ENCODE data around the gene GRAP2.
"Not testable (repeated sequence)": the region's sequence is repeated elsewhere in the genome, so short reads cannot be mapped to it uniquely, and the experiment has no call there.

Gene GRAP2

GRCh38 chr22:39877079-39877845 lies 23.6 kb upstream of the GRAP2 start:
- no peak overlapping the region for H3K4me3 ChIP-seq (ENCODE audit: low read depth, low read length)
- no peak for TF ChIP-seq MYC (IDR thresholded peaks at IDR 0.05; ENCODE audit: low read depth, low read length)
- no peak for TF ChIP-seq MAX (IDR thresholded peaks at IDR 0.05; ENCODE audit: low read depth, low read length)
- no peak for TF ChIP-seq POLR2A (IDR thresholded peaks at IDR 0.05; ENCODE audit: extremely low read depth, insufficient read length)
- TF ChIP-seq CTCF (IDR thresholded peaks at IDR 0.05; ENCODE audit: low read depth, low read length): no peak
- no peak for DNase-seq (ENCODE audit: low read depth)

- no peak overlapping the region for H3K4me3 ChIP-seq (ENCODE audit: low read depth, low read length)
- TF ChIP-seq POLR2A (IDR thresholded peaks at IDR 0.05; ENCODE audit: extremely low read depth, insufficient read length): no peak
- TF ChIP-seq MYC (IDR thresholded peaks at IDR 0.05; ENCODE audit: low read depth, low read length): no peak
- no peak for TF ChIP-seq CTCF (IDR thresholded peaks at IDR 0.05; ENCODE audit: low read depth, low read length)
- no peak for TF ChIP-seq MAX (IDR thresholded peaks at IDR 0.05; ENCODE audit: low read depth, low read length)
- DNase-seq (ENCODE audit: low read depth): no peak
Measured at GRCh38 chr22:39880722-39881121, 20.2 kb upstream of the GRAP2 start.

GRCh38 chr22:39883057-39883456 lies 17.8 kb upstream of the GRAP2 start:
- TF ChIP-seq CTCF (IDR thresholded peaks at IDR 0.05; ENCODE audit: low read depth, low read length): no peak
- TF ChIP-seq MYC (IDR thresholded peaks at IDR 0.05; ENCODE audit: low read depth, low read length): no peak
- TF ChIP-seq MAX (IDR thresholded peaks at IDR 0.05; ENCODE audit: low read depth, low read length): no peak
- no peak for TF ChIP-seq POLR2A (IDR thresholded peaks at IDR 0.05; ENCODE audit: extremely low read depth, insufficient read length)
- DNase-seq (ENCODE audit: low read depth): no peak
- no peak overlapping the region for H3K4me3 ChIP-seq (ENCODE audit: low read depth, low read length)

- not testable (repeated sequence) for DNase-seq (ENCODE audit: low read depth); H3K4me3 ChIP-seq (ENCODE audit: low read depth, low read length)
Measured at GRCh38 chr22:39889924-39890323, 11.0 kb upstream of the GRAP2 start.

- DNase-seq (ENCODE audit: low read depth): no peak
- TF ChIP-seq MAX (IDR thresholded peaks at IDR 0.05; ENCODE audit: low read depth, low read length) (no peak), MYC (IDR thresholded peaks at IDR 0.05; ENCODE audit: low read depth, low read length) (no peak), POLR2A (IDR thresholded peaks at IDR 0.05; ENCODE audit: extremely low read depth, insufficient read length) (no peak), CTCF (IDR thresholded peaks at IDR 0.05; ENCODE audit: low read depth, low read length) (no peak)
- no peak within 1 kb of the TSS for H3K4me3 ChIP-seq (ENCODE audit: low read depth, low read length)
Measured at GRCh38 chr22:39893526-39893925, 7.4 kb upstream of the GRAP2 start, which contains the start of gene ENTHD1. Gene ENTHD1 (minus strand): TSS chr22:39893760. CDS start chr22:39887748, 6,012 bp downstream.

GRCh38 chr22:39894554-39895092 lies 6.3 kb upstream of the GRAP2 start:
- TF ChIP-seq MAX (IDR thresholded peaks at IDR 0.05; ENCODE audit: low read depth, low read length) (no peak), POLR2A (IDR thresholded peaks at IDR 0.05; ENCODE audit: extremely low read depth, insufficient read length) (no peak), CTCF (IDR thresholded peaks at IDR 0.05; ENCODE audit: low read depth, low read length) (no peak), MYC (IDR thresholded peaks at IDR 0.05; ENCODE audit: low read depth, low read length) (no peak)
- no peak for DNase-seq (ENCODE audit: low read depth)

More at GRCh38 chr22:39894554-39895092, 6.3 kb upstream of the GRAP2 start:
- no peak overlapping the region for H3K4me3 ChIP-seq (ENCODE audit: low read depth, low read length)
